SU-DHL-6 (cell line): Measurements from ENCODE around the gene TRMT6.

ENCODE experiments used
- H2AFZ ChIP-seq: fragments of 200-600 bp; sonication (generic); 2 replicates; pipeline ENCODE4 v1.6.1; 2014; ENCODE audit warnings: low read depth, mild to moderate bottlenecking, moderate library complexity, mixed read lengths, antibody characterized with exemption, low read length; ENCODE audit not compliant: severe bottlenecking
- H3F3A ChIP-seq: fragments of 200-600 bp; shearing (Covaris generic); 2 replicates; pipeline ENCODE4 v1.6.0; 2016; ENCODE audit warnings: antibody characterized with exemption, mild to moderate bottlenecking; ENCODE audit not compliant: insufficient read depth
- H3K27ac ChIP-seq: fragments of 200-600 bp; sonication (generic); 2 replicates; pipeline ENCODE4 v1.5.1; 2016; ENCODE audit warnings: low read depth, mild to moderate bottlenecking, low read length, moderate library complexity, mixed read lengths
- H3K27me3 ChIP-seq: fragments of 200-600 bp; sonication (generic), shearing (Covaris generic); 2 replicates; pipeline ENCODE4 v1.6.0; 2014; ENCODE audit warnings: mild to moderate bottlenecking, low read length
- H3K36me3 ChIP-seq: fragments of 200-600 bp; sonication (generic); 2 replicates; pipeline ENCODE4 v1.6.1; 2014; ENCODE audit warnings: mild to moderate bottlenecking, low read length, mixed read lengths
- H3K4me2 ChIP-seq: fragments of 300-600, 200-600 bp; shearing (Covaris generic), sonication (generic); 2 replicates; pipeline ENCODE4 v1.6.0; 2014; ENCODE audit warnings: low read length, low read depth, mild to moderate bottlenecking; ENCODE audit not compliant: poor library complexity, severe bottlenecking
- H3K4me3 ChIP-seq: fragments of 200-600 bp; sonication (generic); 2 replicates; pipeline ENCODE4 v1.5.1; 2014; ENCODE audit warnings: antibody characterized with exemption, low read length, mild to moderate bottlenecking, mixed read lengths; ENCODE audit not compliant: insufficient read depth, poor library complexity, severe bottlenecking
- H3K79me2 ChIP-seq: fragments of 200-600 bp; sonication (generic); 2 replicates; pipeline ENCODE4 v1.6.1; 2014; ENCODE audit warnings: mild to moderate bottlenecking, low read length, moderate library complexity; ENCODE audit not compliant: insufficient read depth
- H3K9ac ChIP-seq: fragments of 200-600 bp; sonication (generic); 2 replicates; pipeline ENCODE4 v1.7.0; 2014; ENCODE audit warnings: mild to moderate bottlenecking, low read length
- H3K9me2 ChIP-seq: fragments of 200-600 bp; sonication (generic); replicated peaks from 2 replicates; pipeline ENCODE4 v1.6.1; 2014; ENCODE audit warnings: low read length; ENCODE audit not compliant: insufficient read depth
- H3K9me3 ChIP-seq: fragments of 200-600 bp; sonication (generic); 2 replicates; pipeline ENCODE4 v1.6.1; 2014; ENCODE audit warnings: low read length, mixed read lengths; ENCODE audit not compliant: insufficient read depth
- H4K20me1 ChIP-seq: fragments of 200-600 bp; sonication (generic); 2 replicates; pipeline ENCODE4 v1.6.1; 2014; ENCODE audit warnings: low read depth, mild to moderate bottlenecking, antibody characterized with exemption, low read length, moderate library complexity, mixed read lengths
- CTCF ChIP-seq: fragments of 200-600 bp; sonication (generic); IDR thresholded peaks from one replicate; pipeline ENCODE4 v1.5.1; 2017; ENCODE audit warnings: antibody characterized with exemption, mild to moderate bottlenecking, low read length, moderate library complexity; ENCODE audit not compliant: insufficient read depth, poor library complexity, severe bottlenecking
- EZH2phosphoT487 ChIP-seq: fragments of 200-600 bp; sonication (generic), shearing (Covaris generic); conservative IDR thresholded peaks from 2 replicates; pipeline ENCODE4 v1.6.1; 2018; ENCODE audit warnings: mild to moderate bottlenecking, antibody characterized with exemption, low read length, moderate library complexity, mixed read lengths

Gene TRMT6

DNA sequence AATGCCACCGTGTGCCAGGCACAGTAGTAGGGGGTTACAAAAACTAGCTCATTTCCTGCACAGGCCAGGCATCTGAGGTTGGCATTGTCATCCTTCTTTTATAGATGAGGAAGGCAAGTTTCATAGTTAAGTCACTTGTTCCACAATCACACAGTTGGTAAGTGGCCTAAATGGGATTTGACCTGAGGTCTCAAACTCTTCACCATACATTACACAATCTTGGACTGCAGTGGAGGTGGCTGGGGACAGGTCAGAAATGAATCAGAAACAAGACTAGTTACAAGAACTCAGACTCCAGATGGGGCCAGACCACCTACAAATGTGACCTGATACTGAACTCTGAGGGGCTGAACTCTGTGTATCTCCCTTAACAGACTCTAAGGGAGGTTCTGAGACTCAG, 49.4 kb downstream of the TRMT6 start:
- Histone ChIP-seq H4K20me1 (no peaks in the 10 kb centered on the region), H3K36me3 (no peaks in the 10 kb centered on the region), H3K27ac (no peak overlapping the region), H3K4me2 (no peak overlapping the region), H3K79me2 (no peaks in the 10 kb centered on the region), H3F3A (no peaks in the 10 kb centered on the region), H3K27me3 (no peaks in the 10 kb centered on the region), H3K9ac (no peak overlapping the region), H2AFZ (no peak overlapping the region), H3K9me3 (no peaks in the 10 kb centered on the region), H3K9me2 (no peaks in the 10 kb centered on the region), H3K4me3 (no peak overlapping the region)
- TF ChIP-seq CTCF: no peak
- TF ChIP-seq EZH2phosphoT487: no peak

- Histone ChIP-seq H3K36me3 (no peaks in the 10 kb centered on the region), H3K27me3 (no peaks in the 10 kb centered on the region), H3K9ac (no peak overlapping the region), H3K27ac (no peak overlapping the region), H3F3A (no peaks in the 10 kb centered on the region), H3K79me2 (no peaks in the 10 kb centered on the region), H3K9me3 (no peaks in the 10 kb centered on the region), H3K4me3 (no peak overlapping the region), H3K4me2 (no peak overlapping the region), H3K9me2 (no peaks in the 10 kb centered on the region), H2AFZ (no peak overlapping the region), H4K20me1 (no peaks in the 10 kb centered on the region)
- TF ChIP-seq CTCF: no peak
- no peak for TF ChIP-seq EZH2phosphoT487
Measured at GRCh38 chr20:5899444-5899843, 50.9 kb downstream of the TRMT6 start.

DNA sequence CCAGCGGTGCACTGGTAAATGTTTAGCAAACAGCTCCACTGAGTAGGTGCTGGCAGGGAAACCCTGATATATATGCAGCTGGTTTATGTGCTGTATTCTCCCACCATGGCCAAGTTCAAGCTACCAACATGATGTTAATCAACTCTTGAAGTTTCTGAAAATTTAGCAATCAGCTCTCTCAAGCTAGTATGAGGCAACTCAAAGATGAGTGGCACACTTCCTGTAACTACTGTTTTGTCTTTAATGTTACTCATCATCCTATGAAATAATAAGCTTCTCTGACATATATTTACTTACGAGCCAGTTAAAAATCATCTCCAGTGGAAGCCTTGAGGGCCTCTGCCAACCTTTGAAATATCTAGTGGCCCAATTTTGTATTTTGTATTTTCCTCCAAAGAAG, 54.7 kb downstream of the TRMT6 start:
- Histone ChIP-seq H3K9me3 (no peaks in the 10 kb centered on the region), H3K79me2 (no peaks in the 10 kb centered on the region), H3K4me3 (no peak overlapping the region), H3K9ac (no peak overlapping the region), H3F3A (no peaks in the 10 kb centered on the region), H3K4me2 (no peak overlapping the region), H3K27me3 (no peaks in the 10 kb centered on the region), H2AFZ (no peak overlapping the region), H3K9me2 (no peaks in the 10 kb centered on the region), H4K20me1 (no peaks in the 10 kb centered on the region), H3K27ac (no peak overlapping the region), H3K36me3 (no peaks in the 10 kb centered on the region)
- TF ChIP-seq CTCF (no peak), EZH2phosphoT487 (no peak)

DNA sequence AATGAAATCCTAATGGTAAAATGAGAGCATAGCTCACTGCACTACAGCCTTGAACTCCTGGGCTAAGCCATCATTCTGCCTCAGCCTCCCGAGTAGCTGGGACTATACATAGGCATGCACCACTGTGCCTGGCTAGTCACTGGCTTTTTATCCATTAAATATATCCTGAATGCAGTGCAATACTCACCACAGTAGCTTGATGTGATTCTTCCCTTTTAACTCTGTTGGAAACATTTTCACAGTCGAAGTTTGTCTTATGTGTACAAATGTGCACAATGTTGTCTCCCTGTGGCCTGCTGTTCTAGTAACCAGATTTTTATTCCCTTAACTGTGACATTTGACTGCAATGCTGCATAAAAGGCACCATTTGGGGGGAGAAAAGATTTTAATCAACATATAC, 56.7 kb downstream of the TRMT6 start:
- H3K4me2 ChIP-seq: no peak overlapping the region
- H3K9ac ChIP-seq: no peak overlapping the region
- H4K20me1 ChIP-seq: no peaks in the 10 kb centered on the region
- H3K36me3 ChIP-seq: no peaks in the 10 kb centered on the region
- no peaks in the 10 kb centered on the region for H3K79me2 ChIP-seq
- H3K27me3 ChIP-seq: no peaks in the 10 kb centered on the region
- no peak overlapping the region for H3K4me3 ChIP-seq
- H2AFZ ChIP-seq: no peak overlapping the region
- no peaks in the 10 kb centered on the region for H3F3A ChIP-seq
- no peak for TF ChIP-seq CTCF
- no peak for TF ChIP-seq EZH2phosphoT487
- no peaks in the 10 kb centered on the region for H3K9me2 ChIP-seq
- no peak overlapping the region for H3K27ac ChIP-seq
- H3K9me3 ChIP-seq: no peaks in the 10 kb centered on the region
